ENCODE results near the gene ENAM.
"Not testable (repeated sequence)": the region's sequence is repeated elsewhere in the genome, so short reads cannot be mapped to it uniquely, and the experiment has no call there.

The ENAM gene

GRCh38 chr4:70666369-70666768 lies 37.8 kb downstream of the ENAM start, which contains the start of gene JCHAIN:
JCHAIN (minus strand) TSS chr4:70666508; CDS start chr4:70666490, 18 bp downstream.
- peak; percentile 65 for FAIRE-seq
- no peak for DNase-seq (ENCODE audit: insufficient read length)

GRCh38 chr4:70667740-70668535 lies 39.4 kb downstream of the ENAM start:
- DNase-seq (ENCODE audit: insufficient read length) (no peak), FAIRE-seq (peak; percentile 50)
- TF ChIP-seq POLR2AphosphoS5 (IDR thresholded peaks at IDR 0.05; ENCODE audit: low read depth, low read length) (no peak), TAF1 (IDR thresholded peaks at IDR 0.05; ENCODE audit: borderline replicate concordance, low read depth, low read length) (no peak), POLR2A (IDR thresholded peaks at IDR 0.05; ENCODE audit: low read depth, low read length) (no peak)

More at GRCh38 chr4:70666369-70666768, 37.8 kb downstream of the ENAM start, which contains the start of gene JCHAIN:
- TF ChIP-seq POLR2AphosphoS5 (IDR thresholded peaks at IDR 0.05; ENCODE audit: low read depth, low read length) (no peak), TAF1 (IDR thresholded peaks at IDR 0.05; ENCODE audit: borderline replicate concordance, low read depth, low read length) (no peak), POLR2A (IDR thresholded peaks at IDR 0.05; ENCODE audit: low read depth, low read length) (no peak)

- DNase-seq (ENCODE audit: insufficient read length) (no peak), FAIRE-seq (no peak)
- TF ChIP-seq POLR2A (IDR thresholded peaks at IDR 0.05; ENCODE audit: low read depth, low read length) (no peak), TAF1 (IDR thresholded peaks at IDR 0.05; ENCODE audit: borderline replicate concordance, low read depth, low read length) (no peak), POLR2AphosphoS5 (IDR thresholded peaks at IDR 0.05; ENCODE audit: low read depth, low read length) (no peak)
These were observed 41.9 kb downstream of the ENAM start for GRCh38 chr4:70670332-70671014.

GRCh38 chr4:70671091-70671490 lies 42.5 kb downstream of the ENAM start:
- FAIRE-seq (no peak), DNase-seq (ENCODE audit: insufficient read length) (no peak)
- TF ChIP-seq POLR2AphosphoS5 (IDR thresholded peaks at IDR 0.05; ENCODE audit: low read depth, low read length), result no peak
- no peak for TF ChIP-seq POLR2A (IDR thresholded peaks at IDR 0.05; ENCODE audit: low read depth, low read length)
- TF ChIP-seq TAF1 (IDR thresholded peaks at IDR 0.05; ENCODE audit: borderline replicate concordance, low read depth, low read length), result no peak

GRCh38 chr4:70674191-70674590 lies 45.6 kb downstream of the ENAM start:
- DNase-seq (ENCODE audit: insufficient read length), result no peak
- TF ChIP-seq TAF1 (IDR thresholded peaks at IDR 0.05; ENCODE audit: borderline replicate concordance, low read depth, low read length), result no peak
- no peak for TF ChIP-seq POLR2A (IDR thresholded peaks at IDR 0.05; ENCODE audit: low read depth, low read length)
- no peak for TF ChIP-seq POLR2AphosphoS5 (IDR thresholded peaks at IDR 0.05; ENCODE audit: low read depth, low read length)
- no peak for FAIRE-seq

GRCh38 chr4:70674731-70675130 lies 46.2 kb downstream of the ENAM start:
- FAIRE-seq (no peak), DNase-seq (ENCODE audit: insufficient read length) (no peak)
- TF ChIP-seq TAF1 (IDR thresholded peaks at IDR 0.05; ENCODE audit: borderline replicate concordance, low read depth, low read length), result no peak
- TF ChIP-seq POLR2AphosphoS5 (IDR thresholded peaks at IDR 0.05; ENCODE audit: low read depth, low read length), result no peak
- TF ChIP-seq POLR2A (IDR thresholded peaks at IDR 0.05; ENCODE audit: low read depth, low read length), result no peak

- DNase-seq (ENCODE audit: insufficient read length) (no peak), FAIRE-seq (peak; percentile 24)
These were observed 48.1 kb downstream of the ENAM start for GRCh38 chr4:70676554-70677090.

GRCh38 chr4:70678383-70678999 lies 49.9 kb downstream of the ENAM start:
- FAIRE-seq, result peak; percentile 44
- no peak for DNase-seq (ENCODE audit: insufficient read length)
- TF ChIP-seq TAF1 (IDR thresholded peaks at IDR 0.05; ENCODE audit: borderline replicate concordance, low read depth, low read length) (no peak), POLR2A (IDR thresholded peaks at IDR 0.05; ENCODE audit: low read depth, low read length) (no peak), POLR2AphosphoS5 (IDR thresholded peaks at IDR 0.05; ENCODE audit: low read depth, low read length) (no peak)

More at GRCh38 chr4:70676554-70677090, 48.1 kb downstream of the ENAM start:
- TF ChIP-seq POLR2A (IDR thresholded peaks at IDR 0.05; ENCODE audit: low read depth, low read length) (no peak), POLR2AphosphoS5 (IDR thresholded peaks at IDR 0.05; ENCODE audit: low read depth, low read length) (no peak), TAF1 (IDR thresholded peaks at IDR 0.05; ENCODE audit: borderline replicate concordance, low read depth, low read length) (no peak)

- TF ChIP-seq POLR2A (IDR thresholded peaks at IDR 0.05; ENCODE audit: low read depth, low read length) (no peak), POLR2AphosphoS5 (IDR thresholded peaks at IDR 0.05; ENCODE audit: low read depth, low read length) (no peak), TAF1 (IDR thresholded peaks at IDR 0.05; ENCODE audit: borderline replicate concordance, low read depth, low read length) (no peak)
- no peak for FAIRE-seq
These were observed 52.4 kb downstream of the ENAM start for GRCh38 chr4:70680934-70681333.

GRCh38 chr4:70681704-70682103 lies 53.2 kb downstream of the ENAM start:
- DNase-seq (ENCODE audit: insufficient read length) (no peak), FAIRE-seq (peak; percentile 66)
- no peak for TF ChIP-seq POLR2AphosphoS5 (IDR thresholded peaks at IDR 0.05; ENCODE audit: low read depth, low read length)
- no peak for TF ChIP-seq POLR2A (IDR thresholded peaks at IDR 0.05; ENCODE audit: low read depth, low read length)
- no peak for TF ChIP-seq TAF1 (IDR thresholded peaks at IDR 0.05; ENCODE audit: borderline replicate concordance, low read depth, low read length)

More at GRCh38 chr4:70680934-70681333, 52.4 kb downstream of the ENAM start:
- DNase-seq (ENCODE audit: insufficient read length), result no peak

GRCh38 chr4:70682142-70682541 lies 53.6 kb downstream of the ENAM start:
- FAIRE-seq; DNase-seq (ENCODE audit: insufficient read length): not testable (repeated sequence)
